ENCODE results near the gene TPBG. TPM values are rescaled to one million over a fixed set of nuclear protein-coding genes. Genes with fewer than 3 reads are reported as not detected.

Gene TPBG
- total and polyA plus RNA-seq, 2 donors from 2014 or later, result 5.8 to 30.8 TPM

DNA sequence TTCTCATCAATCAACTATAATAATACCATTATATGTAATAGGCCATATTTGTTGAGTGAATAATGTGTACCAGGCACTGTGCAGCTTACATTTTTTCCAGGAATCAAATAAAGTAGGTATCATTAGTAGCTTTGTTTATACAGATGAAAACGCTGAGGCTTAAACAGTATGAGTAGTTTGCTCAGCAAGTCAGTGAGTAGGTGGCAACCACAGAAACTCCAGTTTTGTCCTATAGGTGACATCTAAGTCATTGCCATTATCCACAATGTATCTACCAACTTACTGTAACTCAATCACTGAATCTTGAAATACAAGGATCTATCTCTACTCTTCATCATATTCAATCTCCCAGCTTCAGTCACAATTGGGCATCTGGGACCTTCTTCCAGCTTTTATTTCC, 29.8 kb upstream of the TPBG start:
- FAIRE-seq (no peak), DNase-seq (no peak)
- Histone ChIP-seq H3K27ac (ENCODE audit: low read depth in 2 of 2, low read length in 2 of 2) (no peak overlapping the region), H3K36me3 (ENCODE audit: control insufficient read depth in 2 of 3, insufficient read depth in 3 of 3, low read length in 3 of 3) (no peaks in the 10 kb centered on the region), H3K9ac (ENCODE audit: low read length in 3 of 3) (no peak overlapping the region), H3K9me3 (ENCODE audit: control insufficient read depth in 2 of 3, insufficient read depth in 1 of 3, low read length in 3 of 3) (no peaks in the 10 kb centered on the region), H3K4me3 (ENCODE audit: low read length in 3 of 3) (no peak overlapping the region), H3K27me3 (ENCODE audit: control insufficient read depth, insufficient read depth, low read length) (no peaks in the 10 kb centered on the region), H3K4me1 (ENCODE audit: control insufficient read depth in 2 of 3, insufficient read depth in 2 of 3, low read depth in 1 of 3, low read length in 3 of 3) (no peaks in the 10 kb centered on the region)
- intact Hi-C loops (cut with DNase I), result no loop called here
- TF ChIP-seq, protein P1, sequence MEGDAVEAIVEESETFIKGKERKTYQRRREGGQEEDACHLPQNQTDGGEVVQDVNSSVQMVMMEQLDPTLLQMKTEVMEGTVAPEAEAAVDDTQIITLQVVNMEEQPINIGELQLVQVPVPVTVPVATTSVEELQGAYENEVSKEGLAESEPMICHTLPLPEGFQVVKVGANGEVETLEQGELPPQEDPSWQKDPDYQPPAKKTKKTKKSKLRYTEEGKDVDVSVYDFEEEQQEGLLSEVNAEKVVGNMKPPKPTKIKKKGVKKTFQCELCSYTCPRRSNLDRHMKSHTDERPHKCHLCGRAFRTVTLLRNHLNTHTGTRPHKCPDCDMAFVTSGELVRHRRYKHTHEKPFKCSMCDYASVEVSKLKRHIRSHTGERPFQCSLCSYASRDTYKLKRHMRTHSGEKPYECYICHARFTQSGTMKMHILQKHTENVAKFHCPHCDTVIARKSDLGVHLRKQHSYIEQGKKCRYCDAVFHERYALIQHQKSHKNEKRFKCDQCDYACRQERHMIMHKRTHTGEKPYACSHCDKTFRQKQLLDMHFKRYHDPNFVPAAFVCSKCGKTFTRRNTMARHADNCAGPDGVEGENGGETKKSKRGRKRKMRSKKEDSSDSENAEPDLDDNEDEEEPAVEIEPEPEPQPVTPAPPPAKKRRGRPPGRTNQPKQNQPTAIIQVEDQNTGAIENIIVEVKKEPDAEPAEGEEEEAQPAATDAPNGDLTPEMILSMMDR (IDR thresholded peaks at IDR 0.05; ENCODE audit: borderline replicate concordance, extremely low read depth, insufficient read depth), result no peak

DNA sequence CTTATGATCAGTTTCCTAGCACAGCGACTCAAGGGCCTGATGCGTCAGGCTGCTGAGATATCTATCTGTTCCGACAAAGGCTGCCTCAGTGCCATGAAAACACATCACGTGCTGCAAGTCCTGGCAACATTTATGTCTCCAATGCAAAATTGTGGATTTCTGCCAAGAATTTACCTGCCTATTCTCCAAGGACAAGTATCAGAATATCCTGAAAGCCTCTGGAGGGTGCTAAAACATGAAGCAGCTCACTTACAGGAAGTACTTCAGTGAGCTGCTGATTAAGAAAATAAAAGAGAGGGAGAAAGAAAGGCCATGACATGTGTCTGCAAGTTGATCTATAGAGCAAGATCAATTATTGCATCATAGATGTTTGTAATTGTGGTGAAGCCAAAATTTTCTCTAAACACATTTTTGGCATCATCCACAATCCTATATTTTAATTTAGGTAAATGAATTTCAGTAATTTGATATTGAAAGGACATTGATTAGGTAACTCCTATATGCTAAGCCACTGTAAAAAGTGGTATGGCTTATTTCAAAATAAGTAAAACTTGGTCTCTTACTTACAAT, 25.8 kb upstream of the TPBG start:
- intact Hi-C loops (cut with DNase I), result no loop called here
- Histone ChIP-seq H3K27me3 (ENCODE audit: control insufficient read depth, insufficient read depth, low read length) (no peaks in the 10 kb centered on the region), H3K4me3 (ENCODE audit: low read length in 3 of 3) (no peak overlapping the region), H3K9me3 (ENCODE audit: control insufficient read depth in 2 of 3, insufficient read depth in 1 of 3, low read length in 3 of 3) (no peaks in the 10 kb centered on the region), H3K4me1 (ENCODE audit: control insufficient read depth in 2 of 3, insufficient read depth in 2 of 3, low read depth in 1 of 3, low read length in 3 of 3) (no peaks in the 10 kb centered on the region), H3K36me3 (ENCODE audit: control insufficient read depth in 2 of 3, insufficient read depth in 3 of 3, low read length in 3 of 3) (no peaks in the 10 kb centered on the region), H3K9ac (ENCODE audit: low read length in 3 of 3) (no peak overlapping the region), H3K27ac (ENCODE audit: low read depth in 2 of 2, low read length in 2 of 2) (no peak overlapping the region)
- FAIRE-seq (no peak), DNase-seq (no peak)
- TF ChIP-seq, protein P1 (IDR thresholded peaks at IDR 0.05; ENCODE audit: borderline replicate concordance, extremely low read depth, insufficient read depth), result no peak

DNA sequence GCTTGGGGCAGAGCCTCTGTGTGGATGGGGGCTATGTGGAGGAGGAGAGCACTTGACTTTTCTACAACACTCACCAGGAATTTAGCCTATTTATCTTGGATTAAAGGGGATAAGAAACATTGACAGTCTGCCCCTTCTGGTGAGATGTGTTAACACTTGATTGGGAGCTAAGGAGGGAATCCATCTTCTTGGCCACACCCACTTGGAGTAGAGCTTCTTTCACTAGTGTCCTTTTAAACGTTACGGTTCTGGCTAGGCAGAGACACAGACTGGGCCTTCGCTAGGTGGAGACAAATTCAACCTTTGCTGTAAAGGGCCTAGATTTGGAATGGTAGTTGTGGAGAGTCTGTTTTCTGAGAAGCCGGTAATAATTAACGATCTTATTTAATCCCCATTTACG, 15.5 kb upstream of the TPBG start:
- FAIRE-seq, result no peak
- TF ChIP-seq, protein P1 (IDR thresholded peaks at IDR 0.05; ENCODE audit: borderline replicate concordance, extremely low read depth, insufficient read depth), result no peak

DNA sequence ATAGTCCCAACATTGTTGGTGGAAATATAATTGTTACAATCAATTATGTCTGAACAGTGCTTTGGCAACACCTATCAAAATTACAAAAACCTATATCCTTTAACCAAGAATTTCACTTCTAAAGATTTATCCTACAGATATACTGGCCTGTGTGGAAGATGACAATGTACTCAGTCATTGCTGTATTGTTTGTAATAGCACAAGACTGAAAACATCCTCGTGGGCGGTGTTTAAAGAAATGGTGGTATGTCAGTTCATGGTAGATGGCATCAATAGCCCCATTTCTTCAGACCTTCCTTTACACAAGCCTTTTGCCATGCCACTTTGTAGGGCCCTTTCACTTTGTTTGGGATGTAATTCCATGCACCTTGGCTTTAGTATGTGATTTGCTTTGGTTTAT, 9.8 kb upstream of the TPBG start:
- Histone ChIP-seq H3K4me1 (ENCODE audit: control insufficient read depth in 2 of 3, insufficient read depth in 2 of 3, low read depth in 1 of 3, low read length in 3 of 3) (no peaks in the 10 kb centered on the region), H3K27ac (ENCODE audit: low read depth in 2 of 2, low read length in 2 of 2) (no peak overlapping the region), H3K27me3 (ENCODE audit: control insufficient read depth, insufficient read depth, low read length) (no peaks in the 10 kb centered on the region), H3K36me3 (ENCODE audit: control insufficient read depth in 2 of 3, insufficient read depth in 3 of 3, low read length in 3 of 3) (no peaks in the 10 kb centered on the region), H3K9ac (ENCODE audit: low read length in 3 of 3) (no peak overlapping the region), H3K9me3 (ENCODE audit: control insufficient read depth in 2 of 3, insufficient read depth in 1 of 3, low read length in 3 of 3) (no peaks in the 10 kb centered on the region), H3K4me3 (ENCODE audit: low read length in 3 of 3) (no peak overlapping the region)
- TF ChIP-seq, protein P1 (IDR thresholded peaks at IDR 0.05; ENCODE audit: borderline replicate concordance, extremely low read depth, insufficient read depth), result no peak
- FAIRE-seq (no peak), DNase-seq (no peak)
- intact Hi-C loops (cut with DNase I), result no loop called here

More for the DNA sequence above, 15.5 kb upstream of the TPBG start:
- no peak overlapping the region for H3K4me3 ChIP-seq (ENCODE audit: low read length in 3 of 3)
- no peaks in the 10 kb centered on the region for H3K27me3 ChIP-seq (ENCODE audit: control insufficient read depth, insufficient read depth, low read length)
- H3K9me3 ChIP-seq (ENCODE audit: control insufficient read depth in 2 of 3, insufficient read depth in 1 of 3, low read length in 3 of 3), result peaks cover 0 to 4% (median 0%) of the 10 kb centered on the region in 3 donors
- H3K27ac ChIP-seq (ENCODE audit: low read depth in 2 of 2, low read length in 2 of 2), result no peak overlapping the region
- no peaks in the 10 kb centered on the region for H3K36me3 ChIP-seq (ENCODE audit: control insufficient read depth in 2 of 3, insufficient read depth in 3 of 3, low read length in 3 of 3)
- H3K4me1 ChIP-seq (ENCODE audit: control insufficient read depth in 2 of 3, insufficient read depth in 2 of 3, low read depth in 1 of 3, low read length in 3 of 3), result no peaks in the 10 kb centered on the region
- no peak overlapping the region for H3K9ac ChIP-seq (ENCODE audit: low read length in 3 of 3)
- intact Hi-C loops (cut with DNase I), result no loop called here
- no peak for DNase-seq

Data from kidney (tissue), 14 donors.